Measurements from ENCODE around the gene STAT1. TPM values are rescaled to one million over a fixed set of nuclear protein-coding genes. Genes with fewer than 3 reads are reported as not detected.
A peak's percentile ranks its signal among the peaks of the same experiment; 100 is the strongest.

STAT1 gene
- total RNA-seq, 2 experiments from 2014 or later = 472 to 473 TPM

DNA sequence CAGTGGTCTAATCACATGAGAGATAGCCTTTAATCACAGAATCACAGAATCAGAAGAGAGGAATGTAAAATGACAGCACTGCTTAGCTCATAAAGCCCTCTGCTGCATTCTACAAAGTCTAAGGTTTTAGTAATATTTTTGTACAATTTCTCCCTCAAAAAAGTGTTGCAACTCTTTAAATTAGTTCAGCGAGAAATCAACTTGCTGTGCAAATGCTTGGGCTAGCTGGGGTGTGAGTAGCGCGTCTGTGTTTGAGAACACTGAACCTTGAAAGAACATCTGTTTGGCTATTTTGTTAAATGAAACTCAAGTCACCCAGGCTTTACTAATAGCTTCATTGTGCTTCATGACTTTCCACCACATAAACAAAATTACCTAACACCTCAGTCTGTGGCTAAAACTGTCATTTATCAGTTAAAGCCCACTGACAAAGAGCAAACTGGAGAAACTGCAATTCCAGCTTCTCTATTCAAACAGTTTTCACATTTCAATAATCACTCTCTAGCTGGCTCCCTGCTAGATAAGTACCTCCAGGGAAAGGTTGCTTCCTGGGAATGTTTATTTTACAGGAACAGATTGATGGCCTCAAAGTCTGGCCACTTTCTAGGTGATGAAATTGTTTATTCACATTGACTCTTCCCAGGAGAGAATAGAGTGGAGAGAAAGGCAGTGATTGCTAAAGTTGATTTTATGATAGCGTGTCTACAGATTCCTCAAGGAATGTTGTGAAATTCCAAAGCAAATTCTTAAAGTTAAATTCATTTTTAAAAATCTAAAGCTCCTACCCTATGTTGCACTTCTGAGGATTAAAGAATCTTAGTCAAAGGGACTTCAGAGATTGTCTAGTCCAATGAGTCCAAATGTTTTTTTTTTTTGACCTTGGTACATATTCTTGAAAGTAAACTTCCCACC is 36.0 kb upstream of the STAT1 start:
- Mint-ChIP-seq H3K27ac (no peak overlapping the region), H3K4me3 (no peak overlapping the region), H3K27me3 (ENCODE audit: low read depth) (no peaks in the 10 kb centered on the region), H3K9me3 (ENCODE audit: insufficient read depth) (peaks cover 4% of the 10 kb centered on the region), H3K36me3 (ENCODE audit: low read depth) (peaks cover 44% of the 10 kb centered on the region), H3K4me1 (ENCODE audit: low read depth) (peaks cover 12% of the 10 kb centered on the region)
- no peak for ATAC-seq
- DNase-seq = no peak
- ChIA-PET CTCF (interaction anchor here (0.8 to 23.8 kb wide), 9 partner anchors 9 to 156 kb away, joined by 3 to 1116 read pairs (median 4); partner anchors contain the start of gene STAT4), POLR2A (interaction anchor here (0.6 to 4.0 kb wide), 8 partner anchors 12 to 121 kb away, joined by 3 to 27 read pairs (median 6); partner anchors contain the start of gene STAT4)

DNA sequence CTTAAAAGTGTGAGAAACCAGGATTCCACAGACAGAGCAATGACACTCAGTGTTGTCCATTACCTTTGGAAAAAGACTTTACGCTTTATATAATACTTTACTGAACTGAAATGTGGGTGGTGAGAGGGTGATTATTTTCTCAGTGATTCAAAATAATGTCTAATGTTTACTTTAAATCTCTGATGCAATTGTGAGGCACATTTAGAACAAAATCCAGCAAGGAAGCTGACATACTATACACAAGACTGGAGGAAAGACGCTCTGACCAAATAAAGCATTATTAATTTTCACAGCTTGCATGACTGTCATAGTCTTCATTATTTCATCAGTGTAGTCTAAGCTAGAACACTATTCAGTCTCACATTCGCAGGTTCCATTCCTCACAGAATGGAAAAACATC is 34.1 kb upstream of the STAT1 start:
- H3K4me3 Mint-ChIP-seq = no peak overlapping the region
- H3K27ac Mint-ChIP-seq = no peak overlapping the region
- POLR2A ChIA-PET = interaction anchor here (1.9 kb wide), 1 partner anchor 102 kb away, joined by 4 read pairs; the partner anchor contains the start of gene STAT4

GRCh38 chr2:191045141-191045540 is 31.2 kb upstream of the STAT1 start:
- peaks cover 6% of the 10 kb centered on the region for H3K9me3 Mint-ChIP-seq (ENCODE audit: insufficient read depth)
- no peak for ATAC-seq
- H3K36me3 Mint-ChIP-seq (ENCODE audit: low read depth) = peaks cover 65% of the 10 kb centered on the region
- DNase-seq = no peak
- no peaks in the 10 kb centered on the region for H3K27me3 Mint-ChIP-seq (ENCODE audit: low read depth)
- H3K4me1 Mint-ChIP-seq (ENCODE audit: low read depth) = peaks cover 11% of the 10 kb centered on the region
- no peak overlapping the region for H3K4me3 Mint-ChIP-seq
- ChIA-PET CTCF (interaction anchor here (1.1 to 23.8 kb wide), 2 partner anchors 10 to 113 kb away, joined by 3 to 1116 read pairs; partner anchors contain the start of gene STAT4), POLR2A (interaction anchor here (1.4 kb wide), 1 partner anchor 31 kb away, joined by 3 read pairs; the partner anchor contains the start of gene STAT1)
- no peak overlapping the region for H3K27ac Mint-ChIP-seq

More for the DNA sequence above, 34.1 kb upstream of the STAT1 start:
- ATAC-seq (no peak), DNase-seq (no peak)
- H3K4me1 Mint-ChIP-seq (ENCODE audit: low read depth) = peaks cover 5% of the 10 kb centered on the region
- H3K9me3 Mint-ChIP-seq (ENCODE audit: insufficient read depth) = peaks cover 6% of the 10 kb centered on the region
- peaks cover 55% of the 10 kb centered on the region for H3K36me3 Mint-ChIP-seq (ENCODE audit: low read depth)
- CTCF ChIA-PET = interaction anchor here (6.0 to 23.8 kb wide), 2 partner anchors 10 to 110 kb away, joined by 91 to 1116 read pairs; partner anchors contain the start of gene STAT4
- H3K27me3 Mint-ChIP-seq (ENCODE audit: low read depth) = no peaks in the 10 kb centered on the region

GRCh38 chr2:191043438-191043837 is 29.5 kb upstream of the STAT1 start:
- peaks cover 6% of the 10 kb centered on the region for H3K9me3 Mint-ChIP-seq (ENCODE audit: insufficient read depth)
- peaks cover 22% of the 10 kb centered on the region for H3K4me1 Mint-ChIP-seq (ENCODE audit: low read depth)
- DNase-seq = no peak
- no peak overlapping the region for H3K4me3 Mint-ChIP-seq
- ChIA-PET POLR2A (no interaction called here), CTCF (interaction anchor here (23.8 kb wide), 1 partner anchor 115 kb away, joined by 1116 read pairs; the partner anchor contains the start of gene STAT4)
- no peak for ATAC-seq
- H3K27me3 Mint-ChIP-seq (ENCODE audit: low read depth) = no peaks in the 10 kb centered on the region
- H3K27ac Mint-ChIP-seq = no peak overlapping the region
- peaks cover 73% of the 10 kb centered on the region for H3K36me3 Mint-ChIP-seq (ENCODE audit: low read depth)

DNA sequence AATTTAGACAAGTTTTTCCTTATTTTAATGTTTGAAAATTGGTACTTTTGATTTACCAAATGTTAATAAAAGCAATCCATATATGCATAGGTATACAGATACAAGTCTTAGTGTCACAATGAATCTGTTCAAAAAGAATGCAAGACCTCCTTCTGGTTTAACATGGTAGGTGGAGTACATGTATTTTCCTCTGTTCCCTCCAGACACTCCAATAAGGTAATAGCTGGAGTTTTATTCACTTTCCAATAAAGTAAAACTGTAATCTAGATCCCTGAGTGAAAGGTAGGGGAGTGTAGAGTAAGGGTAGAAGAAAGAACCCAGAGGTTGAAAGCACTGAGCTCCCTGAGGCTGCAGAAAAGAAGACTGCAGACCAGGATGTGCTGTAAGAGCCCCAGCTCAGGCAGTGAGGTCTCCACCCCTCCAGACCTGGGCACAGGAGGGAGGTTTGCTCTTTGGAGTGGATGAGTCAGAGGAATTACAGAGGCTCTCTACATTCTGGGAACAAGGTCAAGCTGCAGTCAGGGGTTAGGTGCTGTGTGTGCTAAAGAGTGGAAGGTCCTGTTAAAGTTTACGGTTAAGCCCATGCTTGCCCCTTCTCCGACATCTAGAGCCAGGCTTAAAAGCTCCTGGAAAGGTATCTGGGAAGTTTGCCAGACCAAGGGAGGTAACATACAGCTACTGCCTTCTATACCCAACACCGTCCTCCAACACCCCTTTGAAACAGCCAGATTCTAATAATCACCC is 27.6 kb upstream of the STAT1 start:
- ATAC-seq = no peak
- ChIA-PET CTCF (interaction anchor here (1.0 to 9.2 kb wide), 4 partner anchors 9 to 114 kb away, joined by 3 to 91 read pairs (median 7); no protein-coding TSS in a partner anchor), POLR2A (interaction anchor here (1.7 kb wide), 1 partner anchor 27 kb away, joined by 5 read pairs; the partner anchor contains the start of gene STAT1)
- Mint-ChIP-seq H3K4me3 (no peak overlapping the region), H3K4me1 (ENCODE audit: low read depth) (peaks cover 34% of the 10 kb centered on the region), H3K27ac (no peak overlapping the region), H3K36me3 (ENCODE audit: low read depth) (peaks cover 74% of the 10 kb centered on the region), H3K9me3 (ENCODE audit: insufficient read depth) (peaks cover 6% of the 10 kb centered on the region), H3K27me3 (ENCODE audit: low read depth) (no peaks in the 10 kb centered on the region)
- DNase-seq = no peak

- Mint-ChIP-seq H3K27me3 (ENCODE audit: low read depth) (no peaks in the 10 kb centered on the region), H3K27ac (no peak overlapping the region)
- no peak for ATAC-seq
Measured at GRCh38 chr2:191039616-191040015, 25.6 kb upstream of the STAT1 start.

DNA sequence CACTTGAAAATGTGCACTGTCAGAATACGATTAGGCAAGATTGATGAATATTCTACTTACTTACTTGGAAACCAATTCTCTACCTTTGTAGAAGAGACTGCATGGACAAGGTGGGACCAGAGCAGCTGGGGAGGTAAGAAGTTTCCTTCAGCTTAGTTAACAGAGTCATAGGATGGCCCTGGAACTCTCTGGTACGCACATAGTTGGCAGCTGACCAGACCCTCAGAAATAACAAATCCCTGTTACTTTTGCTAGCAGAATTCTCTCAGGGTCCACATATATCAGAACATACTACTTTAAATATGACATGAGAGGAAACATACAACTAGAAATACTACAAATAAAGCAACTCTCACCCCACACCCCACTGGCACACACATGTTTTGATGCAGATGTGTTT is 24.8 kb upstream of the STAT1 start:
- ATAC-seq (no peak), DNase-seq (no peak)
- H3K27ac Mint-ChIP-seq = peak overlapping the region; percentile 75
- H3K27me3 Mint-ChIP-seq (ENCODE audit: low read depth) = no peaks in the 10 kb centered on the region
- peaks cover 34% of the 10 kb centered on the region for H3K4me1 Mint-ChIP-seq (ENCODE audit: low read depth)
- CTCF ChIA-PET = interaction anchor here (0.8 to 9.2 kb wide), 4 partner anchors 9 to 117 kb away, joined by 3 to 91 read pairs (median 16); no protein-coding TSS in a partner anchor
- POLR2A ChIA-PET = interaction anchor here (1.7 to 2.3 kb wide), 3 partner anchors 18 to 26 kb away, joined by 6 to 11 read pairs (median 6); no protein-coding TSS in a partner anchor
- no peak overlapping the region for H3K4me3 Mint-ChIP-seq
- H3K36me3 Mint-ChIP-seq (ENCODE audit: low read depth) = peaks cover 68% of the 10 kb centered on the region
- H3K9me3 Mint-ChIP-seq (ENCODE audit: insufficient read depth) = no peaks in the 10 kb centered on the region

More at GRCh38 chr2:191039616-191040015, 25.6 kb upstream of the STAT1 start:
- Mint-ChIP-seq H3K4me3 (no peak overlapping the region), H3K36me3 (ENCODE audit: low read depth) (peaks cover 73% of the 10 kb centered on the region), H3K4me1 (ENCODE audit: low read depth) (peaks cover 34% of the 10 kb centered on the region), H3K9me3 (ENCODE audit: insufficient read depth) (no peaks in the 10 kb centered on the region)
- no peak for DNase-seq
- ChIA-PET CTCF (interaction anchor here (1.0 to 9.2 kb wide), 2 partner anchors 11 to 97 kb away, joined by 3 to 91 read pairs; no protein-coding TSS in a partner anchor), POLR2A (interaction anchor here (0.6 to 2.3 kb wide), 3 partner anchors 25 to 47 kb away, joined by 4 to 6 read pairs (median 4); partner anchors contain the start of gene STAT1)

DNA sequence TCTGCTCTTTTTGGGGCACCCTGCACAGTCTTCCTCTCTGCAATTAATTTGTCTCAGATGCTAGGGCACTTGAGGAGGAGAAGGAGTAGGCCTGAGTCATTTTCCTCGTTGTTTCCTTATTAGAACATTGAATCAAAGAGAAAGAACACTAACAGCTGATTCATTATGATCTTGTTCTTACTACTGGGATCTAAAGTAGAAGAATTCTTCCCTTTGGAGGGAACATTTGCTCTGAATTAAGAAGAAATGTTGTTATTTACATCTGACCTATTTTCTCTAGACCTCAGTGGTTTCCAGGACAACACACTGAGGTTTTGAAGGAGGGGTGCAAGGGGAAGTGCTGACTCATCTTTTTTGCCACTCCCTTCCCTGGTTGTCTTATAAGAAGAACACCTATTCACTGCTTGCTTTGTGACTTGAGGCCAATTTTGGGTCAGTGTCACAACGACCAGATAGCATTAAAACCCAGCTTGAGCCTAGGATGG is 24.3 kb upstream of the STAT1 start:
- Mint-ChIP-seq H3K27me3 (ENCODE audit: low read depth) (no peaks in the 10 kb centered on the region), H3K27ac (peak overlapping the region; percentile 75), H3K36me3 (ENCODE audit: low read depth) (peaks cover 69% of the 10 kb centered on the region), H3K4me1 (ENCODE audit: low read depth) (peaks cover 34% of the 10 kb centered on the region), H3K9me3 (ENCODE audit: insufficient read depth) (no peaks in the 10 kb centered on the region), H3K4me3 (no peak overlapping the region)
- POLR2A ChIA-PET = interaction anchor here (1.0 to 2.1 kb wide), 6 partner anchors 11 to 640 kb away, joined by 3 to 11 read pairs (median 4); partner anchors contain the start of gene NABP1
- DNase-seq (peak; percentile 58), ATAC-seq (peak; percentile 79)
- CTCF ChIA-PET = interaction anchor here (0.8 to 9.2 kb wide), 5 partner anchors 9 to 117 kb away, joined by 3 to 91 read pairs (median 3); no protein-coding TSS in a partner anchor

- ATAC-seq (no peak), DNase-seq (no peak)
- Mint-ChIP-seq H3K27ac (peak overlapping the region; percentile 75), H3K27me3 (ENCODE audit: low read depth) (no peaks in the 10 kb centered on the region), H3K36me3 (ENCODE audit: low read depth) (peaks cover 75% of the 10 kb centered on the region), H3K9me3 (ENCODE audit: insufficient read depth) (no peaks in the 10 kb centered on the region), H3K4me3 (no peak overlapping the region), H3K4me1 (ENCODE audit: low read depth) (peaks cover 34% of the 10 kb centered on the region)
- ChIA-PET POLR2A (interaction anchor here (0.9 to 2.1 kb wide), 7 partner anchors 12 to 641 kb away, joined by 3 to 11 read pairs (median 3); partner anchors contain the start of gene NABP1), CTCF (interaction anchor here (0.8 to 9.2 kb wide), 4 partner anchors 8 to 118 kb away, joined by 3 to 91 read pairs (median 16); no protein-coding TSS in a partner anchor)
Measured at GRCh38 chr2:191037351-191037750, 23.4 kb upstream of the STAT1 start.

- H3K27ac Mint-ChIP-seq = no peak overlapping the region
- no peak for DNase-seq
- no peaks in the 10 kb centered on the region for H3K27me3 Mint-ChIP-seq (ENCODE audit: low read depth)
- ATAC-seq = no peak
- peaks cover 33% of the 10 kb centered on the region for H3K4me1 Mint-ChIP-seq (ENCODE audit: low read depth)
- H3K36me3 Mint-ChIP-seq (ENCODE audit: low read depth) = peaks cover 78% of the 10 kb centered on the region
- ChIA-PET POLR2A (interaction anchor here (0.8 to 1.9 kb wide), 2 partner anchors 16 to 24 kb away, joined by 3 to 4 read pairs; no protein-coding TSS in a partner anchor), CTCF (interaction anchor here (2.1 to 9.2 kb wide), 4 partner anchors 11 to 119 kb away, joined by 7 to 91 read pairs (median 18); no protein-coding TSS in a partner anchor)
- no peak overlapping the region for H3K4me3 Mint-ChIP-seq
- H3K9me3 Mint-ChIP-seq (ENCODE audit: insufficient read depth) = no peaks in the 10 kb centered on the region
Measured at GRCh38 chr2:191036363-191036762, 22.4 kb upstream of the STAT1 start.
